Fibroblast of lung (primary cell): ENCODE results near the gene DNAH14. TPM values are rescaled to one million over a fixed set of nuclear protein-coding genes. Genes with fewer than 3 reads are reported as not detected.

Experiments used
- DNase-seq, 2 donors: peaks; one replicate each; pipeline versions ENCODE4 v3.0.0 to v3.0.0-alpha.2; 2010; ENCODE audit warnings: low read depth in 2 of 2
- H2AFZ ChIP-seq: 2 replicates; pipeline ENCODE4 v1.5.1; 2012; ENCODE audit warnings: low read length, control low read depth, inconsistent platforms
- H3K27ac ChIP-seq: 2 replicates; pipeline ENCODE4 v1.5.1; 2011; ENCODE audit warnings: low read length, control low read depth; ENCODE audit not compliant: insufficient read depth
- H3K27me3 ChIP-seq: 2 replicates; pipeline ENCODE4 v1.5.1; 2011; ENCODE audit warnings: mild to moderate bottlenecking, low read length; ENCODE audit not compliant: control insufficient read depth, insufficient read depth
- H3K36me3 ChIP-seq: 2 replicates; pipeline ENCODE4 v1.5.1; 2011; ENCODE audit warnings: low read length; ENCODE audit not compliant: control insufficient read depth, insufficient read depth
- H3K4me1 ChIP-seq: 2 replicates; pipeline ENCODE4 v1.5.1; 2011; ENCODE audit warnings: low read length; ENCODE audit not compliant: control insufficient read depth, insufficient read depth; ENCODE audit errors: extremely low read depth
- H3K4me2 ChIP-seq: 2 replicates; pipeline ENCODE4 v1.5.1; 2011; ENCODE audit warnings: low read length, control low read depth; ENCODE audit not compliant: insufficient read depth; ENCODE audit errors: extremely low read depth
- H3K4me3 ChIP-seq, 4 experiments: fragments of 200-600 bp in 1 of 4; sonication (generic) in 1 of 4; replicated peaks in 1 of 4; 2 replicates each; pipeline ENCODE4 v1.5.1; 2011 to 2016; ENCODE audit warnings: low read length in 4 of 4, low read depth in 3 of 4, mild to moderate bottlenecking in 3 of 4, control low read depth in 2 of 4, inconsistent platforms in 1 of 4, mixed read lengths in 1 of 4; ENCODE audit not compliant: insufficient read depth in 1 of 4; ENCODE audit errors: control extremely low read depth in 1 of 4
- H3K79me2 ChIP-seq: 2 replicates; pipeline ENCODE4 v1.5.1; 2012; ENCODE audit warnings: mild to moderate bottlenecking, low read length, inconsistent platforms; ENCODE audit not compliant: control insufficient read depth, insufficient read depth
- H3K9ac ChIP-seq: 2 replicates; pipeline ENCODE4 v1.5.1; 2011; ENCODE audit warnings: mild to moderate bottlenecking, low read length, control low read depth; ENCODE audit not compliant: insufficient read depth
- H3K9me3 ChIP-seq: 2 replicates; pipeline ENCODE4 v1.5.1; 2012; ENCODE audit warnings: low read depth, low read length; ENCODE audit not compliant: control insufficient read depth, insufficient read depth
- H4K20me1 ChIP-seq: 2 replicates; pipeline ENCODE4 v1.5.1; 2011; ENCODE audit warnings: low read length; ENCODE audit not compliant: control insufficient read depth, insufficient read depth; ENCODE audit errors: extremely low read depth
- CTCF ChIP-seq, 2 donors: IDR thresholded peaks in 1 of 2; conservative IDR thresholded peaks in 1 of 2; 1 replicate in 1 of 2; 2 replicates in 1 of 2; pipeline ENCODE4 v1.5.1; 2011 to 2012; ENCODE audit warnings: low read length in 2 of 2, control low read depth in 1 of 2, inconsistent platforms in 1 of 2, low read depth in 1 of 2, mild to moderate bottlenecking in 1 of 2
- EZH2 ChIP-seq: IDR thresholded peaks from 2 replicates; pipeline ENCODE4 v1.5.1; 2012; ENCODE audit warnings: low read length, control low read depth, mild to moderate bottlenecking; ENCODE audit errors: missing control alignments
- polyA plus RNA-seq, 2 donors: library from polyadenylated mRNA; depleted of rRNA in 1 of 2; stranded (reverse) in 1 of 2; unstranded in 1 of 2; fragments of >200 nt; gene quantifications; 2 replicates each; pipeline ENCODE4 v1.2.1, GENCODE V29; 2011 to 2012; ENCODE audit warnings: missing spikeins in 1 of 2
- total RNA-seq: library from RNA; depleted of rRNA; stranded (reverse); fragments of >200 nt; gene quantifications from 2 replicates; pipeline ENCODE4 v1.2.1, GENCODE V29; 2014

DNAH14 gene
- total and polyA plus RNA-seq, 2 donors (not counting 1 experiment from before 2014, with no cell fraction given), result 5.4 to 19.7 TPM

DNA sequence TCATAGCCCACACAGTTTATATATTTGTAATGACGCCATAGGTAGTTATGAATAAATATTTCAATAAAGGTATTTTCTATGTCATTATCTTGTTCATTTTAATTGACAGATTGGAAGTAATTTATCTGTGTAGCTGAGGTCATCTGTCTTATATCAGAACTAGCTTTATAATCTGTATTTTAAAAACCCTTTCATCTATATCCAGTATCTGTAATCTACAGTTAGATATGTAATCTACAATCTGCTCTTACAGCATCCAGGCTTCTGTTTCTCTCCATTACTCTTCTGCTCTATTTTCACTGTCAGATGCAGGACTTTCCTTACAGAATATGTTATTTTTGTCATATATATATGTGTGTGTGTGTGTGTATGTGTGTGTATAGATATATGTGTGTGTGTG, 360.8 kb downstream of the DNAH14 start:
- Histone ChIP-seq H3K79me2 (no peaks in the 10 kb centered on the region), H2AFZ (no peak overlapping the region), H3K9me3 (no peaks in the 10 kb centered on the region), H3K4me2 (no peak overlapping the region), H3K27me3 (no peaks in the 10 kb centered on the region), H3K9ac (no peak overlapping the region), H4K20me1 (no peaks in the 10 kb centered on the region), H3K4me3 (no peak overlapping the region), H3K27ac (no peak overlapping the region), H3K4me1 (no peaks in the 10 kb centered on the region), H3K36me3 (no peaks in the 10 kb centered on the region)
- TF ChIP-seq CTCF (conservative IDR thresholded peaks at IDR 0.05 in 1 of 2, IDR thresholded peaks at IDR 0.05 in 1 of 2; ENCODE audit: low read depth in 1 of 2, low read length in 2 of 2) (no peak), EZH2 (no peak)
- DNase-seq, result no peak

GRCh38 chr1:225299624-225300023, 370.1 kb downstream of the DNAH14 start:
- peak in 1 of 2 donors; percentile 58 for DNase-seq
- no peaks in the 10 kb centered on the region for H3K27me3 ChIP-seq
- no peaks in the 10 kb centered on the region for H4K20me1 ChIP-seq
- H3K4me3 ChIP-seq, result no peak overlapping the region
- no peaks in the 10 kb centered on the region for H3K9me3 ChIP-seq
- no peak overlapping the region for H2AFZ ChIP-seq
- H3K27ac ChIP-seq, result no peak overlapping the region
- TF ChIP-seq CTCF (conservative IDR thresholded peaks at IDR 0.05 in 1 of 2, IDR thresholded peaks at IDR 0.05 in 1 of 2; ENCODE audit: low read depth in 1 of 2, low read length in 2 of 2), result no peak
- no peak for TF ChIP-seq EZH2
- H3K36me3 ChIP-seq, result no peaks in the 10 kb centered on the region
- H3K79me2 ChIP-seq, result no peaks in the 10 kb centered on the region
- H3K9ac ChIP-seq, result no peak overlapping the region
- H3K4me2 ChIP-seq, result no peak overlapping the region
- H3K4me1 ChIP-seq, result no peaks in the 10 kb centered on the region

GRCh38 chr1:225300381-225300780, 370.9 kb downstream of the DNAH14 start:
- H3K4me1 ChIP-seq, result no peaks in the 10 kb centered on the region
- no peak overlapping the region for H2AFZ ChIP-seq
- H3K27me3 ChIP-seq, result no peaks in the 10 kb centered on the region
- TF ChIP-seq CTCF (conservative IDR thresholded peaks at IDR 0.05 in 1 of 2, IDR thresholded peaks at IDR 0.05 in 1 of 2; ENCODE audit: low read depth in 1 of 2, low read length in 2 of 2) (no peak), EZH2 (no peak)
- no peaks in the 10 kb centered on the region for H3K79me2 ChIP-seq
- no peaks in the 10 kb centered on the region for H3K9me3 ChIP-seq
- no peak overlapping the region for H3K4me3 ChIP-seq
- H3K36me3 ChIP-seq, result no peaks in the 10 kb centered on the region
- H3K27ac ChIP-seq, result no peak overlapping the region
- DNase-seq, result no peak
- H4K20me1 ChIP-seq, result no peaks in the 10 kb centered on the region
- H3K4me2 ChIP-seq, result no peak overlapping the region
- no peak overlapping the region for H3K9ac ChIP-seq
